Measurements from ENCODE around the gene PALM3.

DNA sequence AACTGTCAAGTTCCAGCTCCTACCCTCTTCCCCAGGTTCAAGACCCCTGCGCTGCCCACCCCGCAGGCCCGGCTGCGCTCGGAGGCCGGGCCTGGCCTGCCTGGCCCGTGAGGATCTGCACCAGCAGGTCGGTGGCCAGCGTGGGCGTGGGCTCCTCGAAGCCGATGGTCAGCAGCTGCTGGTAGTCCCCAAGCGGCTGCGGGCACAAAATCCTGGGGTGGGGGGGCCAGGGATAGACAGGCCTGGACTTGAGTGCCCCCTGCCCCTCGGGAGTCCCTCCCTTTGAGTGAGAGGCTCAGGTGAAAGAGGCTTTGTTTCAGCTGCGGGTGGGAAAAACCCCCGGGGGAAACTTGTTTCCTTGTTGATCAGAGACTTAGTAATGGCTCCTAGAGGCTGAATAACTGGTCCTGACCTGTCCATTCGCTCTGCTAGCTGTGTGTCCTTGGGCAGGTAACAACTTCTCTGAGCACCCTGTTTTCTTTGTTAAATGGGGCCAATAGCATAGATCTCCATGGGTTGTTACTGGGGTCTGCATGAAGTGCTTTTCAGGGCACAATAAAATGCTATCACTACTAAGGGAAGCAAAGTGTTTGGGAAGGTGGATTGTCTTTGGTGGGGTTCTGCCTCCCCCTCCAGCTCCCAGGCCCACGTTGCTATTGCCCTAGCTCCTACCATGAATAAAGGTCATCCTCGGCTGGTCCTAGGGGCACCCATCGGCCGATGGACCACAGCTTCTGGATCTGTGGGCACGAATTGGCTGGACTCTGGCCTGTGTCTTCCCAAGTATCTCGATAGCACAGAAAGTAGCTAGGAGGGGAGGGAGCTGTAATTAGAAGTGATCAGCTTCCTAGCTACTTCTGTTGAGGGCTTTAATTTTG is 20.2 kb upstream of the PALM3 start:
- TF ChIP-seq, protein P1, sequence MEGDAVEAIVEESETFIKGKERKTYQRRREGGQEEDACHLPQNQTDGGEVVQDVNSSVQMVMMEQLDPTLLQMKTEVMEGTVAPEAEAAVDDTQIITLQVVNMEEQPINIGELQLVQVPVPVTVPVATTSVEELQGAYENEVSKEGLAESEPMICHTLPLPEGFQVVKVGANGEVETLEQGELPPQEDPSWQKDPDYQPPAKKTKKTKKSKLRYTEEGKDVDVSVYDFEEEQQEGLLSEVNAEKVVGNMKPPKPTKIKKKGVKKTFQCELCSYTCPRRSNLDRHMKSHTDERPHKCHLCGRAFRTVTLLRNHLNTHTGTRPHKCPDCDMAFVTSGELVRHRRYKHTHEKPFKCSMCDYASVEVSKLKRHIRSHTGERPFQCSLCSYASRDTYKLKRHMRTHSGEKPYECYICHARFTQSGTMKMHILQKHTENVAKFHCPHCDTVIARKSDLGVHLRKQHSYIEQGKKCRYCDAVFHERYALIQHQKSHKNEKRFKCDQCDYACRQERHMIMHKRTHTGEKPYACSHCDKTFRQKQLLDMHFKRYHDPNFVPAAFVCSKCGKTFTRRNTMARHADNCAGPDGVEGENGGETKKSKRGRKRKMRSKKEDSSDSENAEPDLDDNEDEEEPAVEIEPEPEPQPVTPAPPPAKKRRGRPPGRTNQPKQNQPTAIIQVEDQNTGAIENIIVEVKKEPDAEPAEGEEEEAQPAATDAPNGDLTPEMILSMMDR (IDR thresholded peaks at IDR 0.05): no peak
- TF ChIP-seq EZH2phosphoT487 (IDR thresholded peaks at IDR 0.05): no peak
